GM19240 (cell line): Measurements from ENCODE around the gene UBXN6.

Source experiments
- DNase-seq: peaks from one replicate; pipeline ENCODE4 v3.0.0; 2011; ENCODE audit warnings: low spot score; ENCODE audit not compliant: insufficient read length

The UBXN6 gene

DNA sequence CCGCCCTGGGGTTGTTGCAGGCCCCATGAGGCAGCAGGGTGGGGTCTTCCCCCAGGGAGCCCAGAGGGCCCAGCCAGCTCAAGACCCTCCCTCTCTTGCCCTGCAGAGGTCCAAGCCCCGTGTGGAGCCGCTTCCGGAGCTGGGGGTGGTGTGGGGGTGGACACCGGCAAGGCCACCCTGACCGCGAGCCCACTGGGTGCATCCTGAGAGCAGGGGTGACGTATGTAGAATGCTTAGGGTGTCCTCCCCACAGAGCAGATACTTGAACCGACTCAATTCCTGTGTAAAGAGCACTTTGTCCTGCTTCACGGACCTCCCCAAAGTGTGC lies 14.8 kb downstream of the UBXN6 start:
- no peak for DNase-seq

DNA sequence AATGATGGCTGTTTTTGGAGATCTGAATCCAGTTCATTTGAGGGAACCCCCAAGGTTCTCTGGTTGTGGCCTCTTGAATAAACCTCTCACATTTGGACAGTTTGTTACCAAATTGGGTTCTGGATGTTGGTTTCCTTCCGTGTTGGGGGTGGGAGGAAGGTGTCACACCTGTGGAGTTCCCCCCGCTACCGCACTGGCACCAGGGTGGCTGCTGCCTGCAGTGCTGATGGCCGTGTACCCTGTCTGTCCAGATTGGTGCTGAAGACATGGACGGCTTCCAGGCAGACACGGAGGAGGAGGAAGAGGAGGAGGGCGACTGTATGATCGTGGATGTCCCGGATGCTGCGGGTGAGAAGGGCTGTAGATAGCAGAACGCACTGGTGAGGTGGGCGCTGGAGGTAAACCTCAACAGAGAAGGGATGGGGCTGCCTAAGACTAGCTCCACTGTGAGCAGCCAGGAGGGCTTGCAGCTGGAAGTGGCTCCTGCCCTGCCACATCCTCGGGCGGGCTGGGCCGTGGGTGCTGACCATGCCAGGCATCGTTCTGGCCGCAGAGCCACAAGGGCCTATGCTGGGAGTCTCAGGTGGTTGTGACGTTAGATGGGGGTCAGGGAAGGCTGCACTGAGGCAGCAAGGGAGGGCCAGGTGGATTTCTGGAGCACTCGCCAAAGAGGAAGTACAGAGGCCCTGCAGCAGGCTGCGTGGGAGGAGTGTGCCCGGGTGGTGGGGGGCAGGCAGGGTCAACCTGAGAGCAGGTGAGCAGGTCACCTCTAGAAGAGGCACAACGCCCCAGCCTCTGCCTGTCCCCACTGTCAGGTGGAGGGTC lies 15.4 kb downstream of the UBXN6 start:
- no peak for DNase-seq

DNA sequence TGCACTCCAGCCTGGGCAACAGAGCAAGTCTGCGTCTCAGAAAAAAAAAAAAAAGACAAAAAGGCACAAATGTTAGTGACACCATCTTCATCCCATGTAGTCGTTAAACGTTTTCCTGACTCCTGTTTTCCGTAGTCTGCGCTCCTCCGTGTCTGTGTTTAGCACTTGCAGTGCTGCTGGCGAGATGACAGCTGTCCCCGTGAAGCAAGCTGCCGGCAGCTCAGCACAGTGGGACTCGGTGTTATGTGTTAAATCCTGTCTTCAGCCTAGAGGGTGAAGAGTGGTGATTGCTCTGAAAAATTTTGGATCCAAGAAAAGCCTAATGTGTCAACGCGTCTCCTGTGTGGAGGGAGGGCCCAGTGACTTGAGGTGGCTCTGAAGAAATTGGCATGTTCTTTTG lies 18.4 kb downstream of the UBXN6 start:
- DNase-seq: no peak

DNA sequence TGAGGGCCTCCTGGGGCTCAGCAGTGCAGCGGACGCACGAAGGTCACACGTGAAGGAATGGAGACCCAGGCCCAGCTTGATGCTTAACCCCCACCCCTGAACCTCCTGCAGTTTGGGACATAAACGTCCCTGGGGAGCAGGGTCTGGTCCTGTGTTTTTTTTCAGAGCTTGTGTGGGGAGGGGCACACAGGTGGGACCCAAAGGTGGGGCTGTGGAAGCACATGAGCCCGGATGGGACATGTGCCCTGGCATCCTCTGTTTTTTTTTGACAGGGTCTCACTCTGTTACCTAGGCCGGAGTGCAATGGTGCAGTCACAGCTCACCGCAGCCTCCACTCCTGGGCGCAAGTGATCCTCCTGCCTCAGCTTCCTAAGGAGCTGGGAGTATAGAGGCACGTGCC lies 20.5 kb downstream of the UBXN6 start:
- DNase-seq: no peak

DNA sequence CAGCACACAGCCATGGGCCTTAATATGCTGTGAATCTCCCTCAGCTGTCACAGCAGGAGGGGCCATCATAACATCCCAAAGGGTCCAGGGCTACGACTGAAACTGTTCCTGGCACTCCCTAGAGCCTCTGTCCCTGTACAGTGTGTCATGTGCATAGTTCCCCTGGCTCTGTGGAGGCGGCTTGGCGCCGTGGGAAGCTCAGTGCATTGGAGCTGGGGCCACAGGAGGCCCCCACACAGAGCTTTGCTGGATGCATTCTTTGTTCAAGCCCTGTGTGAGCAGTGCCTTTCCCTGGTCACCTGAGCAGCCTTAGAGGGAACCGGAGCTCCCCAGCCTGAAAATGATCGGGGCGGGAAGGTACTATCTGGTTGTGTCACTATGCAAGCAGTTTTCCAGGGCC lies 21.4 kb downstream of the UBXN6 start:
- no peak for DNase-seq

DNA sequence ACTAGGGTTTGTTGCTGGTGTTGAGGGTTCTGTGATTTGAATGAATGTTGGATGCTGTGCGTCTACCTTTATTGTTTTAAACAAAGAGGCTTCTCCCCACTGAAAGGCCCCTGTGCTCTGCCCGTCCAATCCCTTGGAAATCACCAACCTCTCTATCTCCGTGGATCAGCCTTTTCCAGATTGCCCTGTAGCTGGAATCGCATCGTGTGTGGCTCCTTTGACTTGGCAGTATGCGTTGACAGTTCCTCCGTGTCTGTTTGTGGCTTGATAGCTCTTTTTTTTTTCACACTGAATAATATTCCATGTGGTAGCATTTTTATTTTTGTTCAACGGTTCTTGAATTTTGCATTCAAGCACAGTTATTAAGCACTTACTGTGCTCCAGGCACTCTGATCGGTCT lies 23.2 kb downstream of the UBXN6 start:
- no peak for DNase-seq

DNA sequence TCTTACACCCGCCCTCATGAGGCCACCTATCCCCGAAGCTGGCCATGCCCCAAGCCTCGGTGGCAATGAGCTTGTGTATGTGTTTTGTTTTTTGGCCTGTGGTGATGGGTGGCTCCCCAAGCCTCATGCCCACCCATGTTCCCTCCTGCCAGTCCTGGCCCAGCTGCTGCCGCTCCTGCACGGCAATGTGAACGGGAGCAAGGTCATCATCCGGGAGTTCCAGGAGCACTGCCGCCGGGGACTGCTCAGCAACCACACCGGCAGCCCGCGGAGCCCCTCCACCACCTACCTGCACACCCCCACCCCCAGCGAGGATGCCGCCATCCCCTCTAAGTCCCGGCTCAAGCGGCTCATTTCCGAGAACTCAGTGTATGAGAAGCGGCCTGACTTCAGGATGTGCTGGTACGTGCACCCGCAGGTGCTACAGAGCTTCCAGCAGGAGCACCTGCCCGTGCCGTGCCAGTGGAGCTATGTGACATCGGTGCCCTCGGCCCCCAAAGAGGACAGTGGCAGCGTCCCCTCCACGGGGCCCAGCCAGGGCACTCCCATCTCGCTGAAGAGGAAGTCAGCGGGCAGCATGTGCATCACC lies 24.6 kb downstream of the UBXN6 start:
- DNase-seq: no peak

DNA sequence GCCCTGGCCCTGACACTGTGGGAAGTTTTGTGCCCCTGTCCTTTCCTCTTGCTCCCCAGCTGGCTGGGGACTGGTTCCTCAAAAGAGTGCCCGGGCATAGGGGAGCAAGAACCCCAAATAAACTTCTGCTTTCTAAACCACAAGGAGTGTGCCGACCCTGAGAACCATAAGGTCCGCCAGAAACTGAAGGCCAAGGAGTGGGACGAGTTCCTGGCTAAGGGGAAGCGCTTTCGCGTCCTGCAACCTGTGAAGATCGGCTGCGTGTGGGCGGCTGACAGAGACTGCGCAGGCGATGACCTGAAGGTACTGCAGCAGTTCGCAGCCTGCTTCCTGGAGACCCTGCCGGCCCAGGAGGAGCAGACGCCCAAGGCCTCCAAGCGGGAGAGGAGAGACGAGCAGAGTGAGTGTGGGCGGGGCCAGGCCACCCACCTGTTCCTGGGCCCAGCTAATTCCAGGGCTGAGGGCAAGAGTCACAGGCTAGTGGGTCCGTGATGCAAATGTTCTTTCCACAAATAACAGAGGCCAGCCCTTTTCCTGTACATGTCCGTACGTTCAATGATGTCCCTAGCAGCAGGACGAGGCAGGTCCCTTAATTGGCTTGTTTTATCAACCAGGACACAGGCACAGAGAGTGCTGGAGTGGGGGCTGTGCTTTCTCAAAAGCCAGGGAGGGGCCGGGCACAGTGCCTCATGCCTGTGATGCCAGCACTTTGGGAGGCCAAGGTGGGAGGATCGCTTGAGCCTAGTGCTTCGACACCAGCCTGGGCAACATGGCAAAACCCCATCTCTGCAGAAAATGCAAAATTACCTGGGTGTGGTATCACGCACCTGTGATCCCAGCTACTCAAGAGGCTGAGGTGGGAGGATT lies 25.6 kb downstream of the UBXN6 start:
- peak; percentile 31 for DNase-seq

DNA sequence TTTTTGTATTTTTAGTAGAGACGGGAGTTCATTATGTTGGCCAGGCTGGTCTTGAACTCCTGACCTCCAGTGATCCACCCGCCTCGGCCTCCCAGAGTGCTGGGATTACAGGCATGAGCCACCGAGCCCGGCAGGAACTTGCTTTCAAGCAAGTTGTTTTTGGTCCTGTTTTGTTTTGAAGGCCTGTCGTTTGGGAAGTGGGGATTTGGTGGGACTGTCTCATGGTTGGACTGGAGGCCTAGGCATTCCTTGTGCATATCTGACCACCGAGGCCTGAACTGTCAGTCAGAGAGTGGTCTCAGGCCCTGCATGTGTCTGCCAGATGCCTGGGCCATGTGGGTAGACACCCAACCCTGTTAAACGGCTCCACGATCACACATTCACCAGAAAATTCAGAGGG lies 26.3 kb downstream of the UBXN6 start:
- no peak for DNase-seq

DNA sequence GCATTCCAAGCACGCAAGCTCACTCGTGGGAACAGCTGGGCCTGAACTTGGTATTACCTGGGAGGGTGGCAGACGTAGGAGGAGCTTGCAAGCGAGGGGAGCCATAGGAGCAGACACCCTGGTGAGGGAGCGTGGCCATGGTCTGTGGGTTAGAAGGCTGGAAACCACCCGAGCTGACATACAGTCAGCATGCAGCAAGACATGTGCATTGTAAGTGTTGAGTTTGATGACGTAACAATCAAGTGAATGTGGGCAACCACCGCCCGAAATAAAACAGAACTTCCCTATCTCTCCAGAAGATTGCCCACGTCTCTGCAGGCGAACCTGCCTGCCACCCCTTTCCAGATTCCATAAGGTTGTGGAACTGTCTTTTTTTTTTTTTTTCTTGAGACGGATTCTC lies 26.8 kb downstream of the UBXN6 start:
- DNase-seq: no peak

DNA sequence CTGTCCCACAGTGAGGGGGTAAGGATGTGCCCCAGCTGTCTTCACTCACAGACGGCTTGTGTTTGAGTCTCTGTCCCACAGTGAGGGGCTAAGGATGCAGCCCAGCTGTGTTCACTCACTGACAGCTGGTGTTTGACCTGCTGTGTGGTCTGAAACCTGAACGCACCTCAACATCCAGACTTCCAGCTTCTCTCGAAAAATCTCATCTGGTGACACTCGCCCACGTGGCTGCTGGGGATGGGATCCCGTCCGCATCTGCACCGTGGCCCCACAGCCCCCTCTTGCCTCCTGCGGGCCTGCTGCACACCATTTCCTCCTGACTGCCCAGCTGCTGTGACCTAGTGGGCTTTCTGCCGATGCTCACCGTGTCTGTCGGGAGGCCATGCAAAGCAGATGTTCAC lies 27.8 kb downstream of the UBXN6 start:
- DNase-seq: no peak

DNA sequence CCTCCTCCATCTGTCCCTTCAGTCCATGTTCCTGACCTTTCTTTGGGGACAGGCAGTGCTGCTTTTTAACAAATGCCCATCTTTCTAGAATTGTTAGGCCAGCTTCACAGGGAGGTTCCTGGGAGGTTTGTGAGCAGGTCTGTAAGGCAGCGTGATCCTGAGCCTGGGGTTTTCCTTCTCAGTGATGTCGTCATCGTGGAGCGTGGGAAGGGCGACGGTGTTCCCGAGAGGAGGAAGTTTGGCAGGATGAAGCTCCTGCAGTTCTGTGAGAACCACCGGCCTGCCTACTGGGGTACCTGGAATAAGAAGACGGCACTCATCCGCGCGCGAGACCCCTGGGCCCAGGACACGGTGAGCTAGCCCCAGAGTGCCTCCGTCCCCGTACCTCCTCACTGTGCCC lies 28.3 kb downstream of the UBXN6 start:
- DNase-seq: no peak

DNA sequence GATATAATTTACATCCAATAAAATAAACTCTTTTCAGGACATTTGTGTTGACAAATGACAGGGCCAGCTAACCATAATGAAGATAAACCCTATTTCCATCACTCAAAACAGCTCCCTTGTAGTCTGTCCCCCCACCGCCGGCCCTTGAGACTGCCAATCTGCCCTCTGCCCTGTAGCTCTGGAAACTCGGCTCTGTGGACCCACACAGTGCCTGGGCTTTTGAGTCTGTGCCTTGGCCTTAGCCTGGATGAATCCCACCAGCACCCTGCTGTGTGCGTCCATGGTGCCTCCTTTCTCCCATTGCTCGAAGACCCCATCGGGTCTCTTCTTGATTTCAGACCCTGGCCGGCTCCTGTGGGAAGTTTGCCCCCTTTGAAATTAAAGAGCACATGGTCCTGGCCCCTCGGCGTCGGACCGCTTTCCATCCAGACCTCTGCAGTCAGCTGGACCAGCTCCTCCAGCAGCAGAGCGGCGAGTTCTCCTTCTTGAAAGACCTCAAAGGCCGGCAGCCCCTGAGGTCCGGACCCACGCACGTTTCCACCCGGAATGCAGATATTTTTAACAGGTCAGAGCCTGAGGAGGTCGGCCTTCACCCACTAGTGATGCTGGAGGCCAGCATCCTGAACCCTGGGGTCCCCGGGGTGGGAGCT lies 29.1 kb downstream of the UBXN6 start:
- no peak for DNase-seq

DNA sequence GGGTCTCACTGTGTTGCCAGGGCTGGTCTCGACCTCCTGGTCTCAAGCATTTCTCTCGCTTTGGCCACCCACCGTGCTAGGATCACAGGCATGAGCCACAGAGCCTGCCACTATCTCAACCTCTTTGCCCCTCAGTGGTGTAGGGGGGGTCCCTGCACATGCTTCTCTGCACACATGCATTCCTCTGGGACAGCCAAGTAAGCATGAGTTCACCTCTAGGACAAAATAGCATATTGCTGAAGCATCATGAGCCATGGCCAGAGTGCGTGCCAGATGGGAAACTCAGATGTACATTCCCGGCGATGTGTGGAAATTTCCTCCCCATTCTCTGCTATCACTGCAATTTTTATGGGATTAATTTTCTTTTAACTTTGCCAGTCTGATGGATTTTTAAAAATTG lies 32.1 kb downstream of the UBXN6 start:
- no peak for DNase-seq

DNA sequence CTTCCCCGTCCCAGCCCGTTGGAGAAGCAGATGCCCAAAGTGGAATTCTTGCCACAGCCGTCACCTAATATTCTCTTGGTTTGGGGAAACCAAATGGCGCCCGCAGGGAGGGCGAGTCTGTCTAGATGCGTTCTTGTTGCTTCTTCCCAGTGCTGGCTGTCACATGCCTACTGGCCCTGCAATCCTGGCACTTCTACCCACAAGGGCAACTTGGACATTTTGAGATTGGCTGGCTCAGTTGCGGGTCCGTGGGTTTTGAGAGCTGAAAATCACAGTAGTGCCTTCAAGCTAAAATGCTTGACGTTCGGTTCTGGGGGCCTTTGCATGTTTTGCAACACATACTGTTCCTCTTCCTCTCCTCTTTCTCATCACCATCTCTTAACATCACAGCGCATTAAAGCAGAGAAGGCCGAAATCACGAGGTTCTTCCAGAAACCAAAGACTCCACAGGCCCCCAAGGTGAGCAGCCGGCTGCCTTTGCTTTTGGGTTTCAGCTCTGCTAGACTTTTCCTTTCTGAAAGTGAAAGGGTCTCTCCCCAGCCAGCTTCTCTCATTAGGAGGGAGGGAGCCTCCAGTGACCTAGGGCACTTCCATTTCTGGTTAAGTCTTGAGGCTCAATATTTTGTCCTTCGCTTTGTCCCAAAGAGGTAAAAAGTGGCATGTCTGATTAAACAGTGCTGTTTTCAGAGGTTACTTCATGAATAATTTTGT lies 34.0 kb downstream of the UBXN6 start:
- DNase-seq: no peak

DNA sequence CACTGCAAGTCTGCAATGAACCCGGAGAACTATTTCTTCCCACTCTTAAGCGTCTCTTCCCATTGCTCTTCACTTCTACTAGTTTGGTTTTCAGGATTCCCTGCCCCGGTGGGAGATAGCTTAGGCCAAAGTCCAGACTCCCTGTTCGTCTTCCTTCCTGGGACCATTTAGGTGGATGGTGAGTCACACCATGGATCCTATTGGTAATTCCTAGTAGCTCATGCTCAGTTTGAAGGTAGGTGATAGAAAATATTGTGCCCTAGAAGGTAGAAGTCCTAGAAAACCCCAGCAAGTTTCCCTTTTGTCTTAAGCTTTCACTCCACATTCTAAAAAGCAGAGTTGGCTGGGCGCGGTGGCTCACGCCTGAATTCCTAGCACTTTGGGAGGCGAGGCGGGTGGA lies 41.3 kb downstream of the UBXN6 start:
- no peak for DNase-seq

DNA sequence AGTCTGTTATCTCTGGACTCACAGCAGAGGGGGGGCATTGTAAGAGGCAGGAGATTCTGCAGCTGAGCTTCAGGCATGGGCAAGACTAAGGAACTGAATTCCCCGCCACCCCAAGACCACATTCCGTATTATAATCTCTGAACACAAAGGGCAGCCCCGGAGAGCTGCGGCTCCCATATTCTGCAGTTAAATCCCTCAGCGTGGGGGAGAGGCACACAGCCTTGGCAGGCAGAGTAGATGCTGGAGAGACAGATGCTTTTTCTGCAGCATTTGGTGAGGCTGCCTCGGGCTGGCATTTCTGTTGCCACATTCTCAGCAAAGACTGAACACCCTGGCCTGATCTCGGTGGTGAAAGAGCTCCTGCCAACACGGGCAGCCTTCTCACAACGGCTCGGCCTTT lies 42.2 kb downstream of the UBXN6 start:
- no peak for DNase-seq

DNA sequence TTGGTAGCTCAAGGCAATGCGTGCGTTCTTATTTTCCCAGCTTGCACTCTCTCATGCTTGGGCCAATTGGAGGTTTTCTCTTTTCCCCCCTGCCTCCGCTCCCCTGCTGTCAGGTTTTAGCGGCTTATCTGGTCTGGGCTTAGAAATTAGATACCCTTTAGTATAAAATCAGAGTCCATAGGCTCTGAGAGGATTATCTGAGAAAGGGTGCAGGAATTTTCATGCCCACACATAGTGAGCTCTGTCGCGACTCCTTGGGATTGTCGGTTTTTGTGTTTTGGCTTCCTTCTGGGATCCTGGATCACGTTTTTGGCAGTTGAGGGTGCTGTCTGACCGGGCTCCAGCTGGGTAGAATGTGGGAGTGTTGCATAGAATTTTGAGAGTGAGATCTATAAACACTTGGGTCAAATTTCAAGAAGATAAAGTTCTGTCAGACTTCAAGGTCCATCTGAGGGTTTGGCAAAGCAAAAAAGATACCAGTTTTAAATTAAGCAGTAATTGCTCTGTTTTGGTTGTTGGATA lies 42.7 kb downstream of the UBXN6 start:
- DNase-seq: no peak

DNA sequence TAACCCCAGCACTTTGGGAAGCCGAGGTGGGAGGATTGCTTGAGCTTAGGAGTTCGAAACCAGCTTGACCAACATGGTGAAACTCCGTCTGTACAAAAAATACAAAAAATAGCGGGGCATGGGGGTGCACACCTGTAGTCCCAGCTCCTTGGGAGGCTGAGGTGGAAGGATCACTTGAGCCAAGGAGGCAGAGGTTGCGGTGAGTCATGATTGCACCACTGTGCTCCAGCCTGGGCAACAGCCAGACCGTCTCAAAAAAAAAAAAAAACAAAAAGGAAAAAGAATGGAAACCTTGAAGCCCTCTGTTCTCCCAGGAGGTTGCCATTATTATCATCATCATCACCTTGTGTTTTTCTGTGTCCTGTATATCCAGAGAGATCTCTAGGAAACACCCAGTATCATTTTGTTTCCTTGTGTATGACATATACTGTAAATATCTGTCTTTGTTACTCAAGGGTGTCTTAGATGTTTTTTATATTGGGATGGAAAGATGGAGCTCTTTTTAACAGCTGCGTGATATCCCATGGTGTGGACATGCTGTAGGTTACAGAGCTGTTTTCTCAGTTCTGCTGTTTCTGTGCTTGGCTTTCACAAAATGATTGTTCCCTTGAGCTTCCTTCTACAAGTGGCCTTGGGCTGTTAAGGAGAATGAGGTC lies 43.3 kb downstream of the UBXN6 start:
- DNase-seq: no peak

DNA sequence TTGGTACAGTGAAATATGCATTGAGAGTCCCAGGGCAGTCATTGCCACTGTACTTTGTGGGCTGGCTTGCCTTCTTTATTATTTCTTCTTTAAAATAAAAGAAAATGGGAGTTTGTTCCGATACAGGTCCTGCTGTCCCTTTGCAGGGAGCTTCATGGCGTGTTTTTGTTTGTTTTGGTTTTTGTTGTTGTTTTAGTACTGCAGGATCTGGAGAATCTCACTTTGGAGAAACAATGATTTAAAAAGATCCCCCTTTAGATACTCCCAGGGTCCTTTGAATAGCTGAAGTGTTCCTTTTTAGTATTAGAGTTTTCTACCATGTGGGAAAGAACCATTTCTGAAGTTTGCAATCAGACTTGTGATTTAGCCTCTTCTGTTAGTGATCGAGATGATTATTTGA lies 44.0 kb downstream of the UBXN6 start:
- DNase-seq: no peak
